Measurements from ENCODE around the gene PARD3. TPM values are rescaled to one million over a fixed set of nuclear protein-coding genes. Genes with fewer than 3 reads are reported as not detected.
"Not testable (repeated sequence)": the region's sequence is repeated elsewhere in the genome, so short reads cannot be mapped to it uniquely, and the experiment has no call there.

Gene PARD3
- total RNA-seq, 1 experiment from 2014 or later = 54.0 TPM

DNA sequence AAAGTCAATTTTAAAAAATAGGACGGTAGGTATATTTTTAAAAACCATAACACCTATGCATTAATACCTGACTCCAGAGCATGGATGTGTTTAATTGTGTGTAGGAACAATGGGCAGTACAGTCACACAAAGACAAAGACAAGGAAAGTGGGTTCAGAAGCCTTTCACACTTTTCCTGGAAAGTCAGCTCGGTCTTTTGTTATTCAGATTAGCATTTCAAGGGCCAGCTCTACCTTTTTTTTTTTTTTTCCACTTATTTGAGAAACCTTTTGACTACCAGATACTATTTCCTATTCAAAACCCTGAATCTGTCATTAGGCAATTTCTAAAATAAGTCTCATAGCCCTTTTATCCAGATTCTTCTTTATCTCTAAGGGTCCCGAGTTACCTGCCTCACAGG, 401.9 kb downstream of the PARD3 start:
- H3K9me3 ChIP-seq (replicated peaks) = no peaks in the 10 kb centered on the region
- no peak for DNase-seq (ENCODE audit: low read depth in 1 of 2, low spot score in 2 of 2)
- no peaks in the 10 kb centered on the region for H3K36me3 ChIP-seq

DNA sequence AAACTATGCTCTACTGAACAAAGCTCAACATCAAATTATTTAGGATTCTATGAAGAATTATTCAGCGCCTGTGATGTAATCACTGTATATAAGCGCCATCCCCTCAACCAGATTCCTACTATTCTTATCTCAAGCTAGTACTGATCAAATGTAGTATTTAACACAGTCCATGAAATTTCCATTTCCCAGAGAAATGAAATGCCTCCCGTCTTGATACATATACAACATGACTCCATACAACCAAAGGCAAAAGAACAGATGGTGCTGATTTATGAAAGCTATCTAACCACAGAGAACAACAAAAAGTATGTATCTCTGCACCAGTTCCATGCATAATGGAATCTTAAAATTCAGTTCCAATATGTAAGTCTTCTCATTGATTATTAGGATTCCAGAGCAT, 406.1 kb downstream of the PARD3 start:
- Histone ChIP-seq H3K9me3 (replicated peaks) (no peaks in the 10 kb centered on the region), H3K4me1 (replicated peaks) (peaks cover 14% of the 10 kb centered on the region)
- no peak for DNase-seq (ENCODE audit: low read depth in 1 of 2, low spot score in 2 of 2)

More for the DNA sequence above, 401.9 kb downstream of the PARD3 start:
- Histone ChIP-seq H3K27me3 (replicated peaks) (no peaks in the 10 kb centered on the region), H3K4me3 (no peak overlapping the region), H3K4me1 (replicated peaks) (no peaks in the 10 kb centered on the region), H3K27ac (no peak overlapping the region)

DNA sequence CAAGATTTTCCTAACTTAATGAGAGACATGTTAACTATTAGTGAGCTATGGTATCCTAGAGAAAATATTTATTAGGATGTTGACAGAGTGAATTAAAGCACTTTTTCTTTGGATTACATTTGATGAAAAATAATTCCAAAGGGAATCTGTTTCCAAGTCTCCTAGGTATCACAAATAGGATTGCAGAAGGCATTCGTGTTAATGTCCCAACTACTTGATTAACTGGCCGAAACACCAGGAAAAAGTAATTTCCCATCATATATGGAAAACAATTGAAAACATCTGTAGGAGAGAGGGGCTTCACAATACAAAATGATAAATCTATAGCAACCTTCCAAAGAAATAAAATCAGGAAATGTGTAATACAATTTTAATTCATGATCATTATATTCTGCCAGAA, 406.7 kb downstream of the PARD3 start:
- no peak overlapping the region for H3K27ac ChIP-seq
- no peaks in the 10 kb centered on the region for H3K9me3 ChIP-seq (replicated peaks)
- no peaks in the 10 kb centered on the region for H3K36me3 ChIP-seq
- DNase-seq (ENCODE audit: low read depth in 1 of 2, low spot score in 2 of 2) = no peak
- peaks cover 14% of the 10 kb centered on the region for H3K4me1 ChIP-seq (replicated peaks)
- no peaks in the 10 kb centered on the region for H3K27me3 ChIP-seq (replicated peaks)
- H3K4me3 ChIP-seq = no peak overlapping the region

More for the DNA sequence above, 406.1 kb downstream of the PARD3 start:
- Histone ChIP-seq H3K36me3 (no peaks in the 10 kb centered on the region), H3K4me3 (no peak overlapping the region), H3K27me3 (replicated peaks) (no peaks in the 10 kb centered on the region), H3K27ac (no peak overlapping the region)

DNA sequence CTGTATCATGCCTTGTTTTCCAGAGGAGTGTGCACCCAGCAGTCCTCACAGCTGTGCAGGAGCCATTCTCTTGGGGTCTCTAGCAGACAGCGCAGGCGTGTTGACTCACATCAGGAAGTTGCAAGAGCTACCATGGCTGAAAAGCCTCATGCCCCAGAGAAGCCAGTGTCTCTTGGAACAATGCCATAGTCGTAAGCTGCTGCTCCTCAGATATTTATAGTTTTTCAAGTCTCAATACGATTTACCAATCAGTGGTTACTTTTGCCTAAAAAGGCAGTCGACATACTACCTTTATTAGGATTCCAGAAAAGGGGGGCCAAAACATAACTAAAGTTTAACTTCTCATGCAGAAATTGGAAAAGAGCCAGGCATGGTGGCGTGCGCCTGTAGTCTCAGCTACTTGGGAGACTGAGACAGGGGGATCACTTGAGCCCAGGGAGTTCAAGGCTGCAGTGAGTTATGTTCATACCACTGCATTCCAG, 407.7 kb downstream of the PARD3 start:
- peaks cover 14% of the 10 kb centered on the region for H3K4me1 ChIP-seq (replicated peaks)

DNA sequence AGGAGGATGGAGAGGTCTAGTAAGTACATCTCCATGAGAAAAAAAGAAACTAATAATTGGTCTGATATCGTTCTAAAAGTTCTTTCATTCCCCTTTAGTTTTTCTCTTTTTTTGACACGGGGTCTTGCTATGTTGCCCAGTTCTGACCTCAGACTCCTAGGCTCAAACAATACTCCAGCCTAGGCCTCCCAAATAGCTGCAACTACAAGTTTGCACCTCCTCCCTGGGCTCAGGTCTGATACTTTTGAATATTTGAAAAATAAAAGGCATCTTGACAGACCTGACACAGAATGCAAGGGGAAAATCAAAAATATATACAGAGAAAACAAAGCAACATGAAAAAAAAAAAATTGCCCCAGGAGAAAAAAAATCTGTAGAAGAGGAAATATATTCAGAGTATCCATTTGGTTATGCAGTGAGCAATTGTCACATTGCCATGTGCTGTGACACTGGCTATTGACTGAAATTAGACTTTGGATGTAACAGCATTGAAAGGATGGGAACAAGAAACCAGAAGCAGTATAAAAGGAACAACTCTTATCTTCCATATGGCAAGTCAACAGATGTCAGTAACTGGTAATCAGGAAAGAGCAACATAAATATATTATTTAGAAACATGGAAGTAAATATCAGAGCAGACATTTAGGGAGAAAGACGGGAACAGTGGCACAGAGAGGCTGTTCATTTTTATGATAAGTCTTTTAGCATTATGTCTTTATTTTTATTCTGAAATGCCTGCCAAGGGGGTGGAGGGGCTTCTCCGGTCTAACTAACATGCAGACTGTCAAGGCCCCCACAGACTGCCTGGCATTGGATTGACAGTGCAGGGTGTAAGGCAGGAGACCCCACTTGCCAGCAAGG, 408.4 kb downstream of the PARD3 start:
- no peak for DNase-seq (ENCODE audit: low read depth in 1 of 2, low spot score in 2 of 2)
- no peaks in the 10 kb centered on the region for H3K36me3 ChIP-seq
- H3K4me1 ChIP-seq (replicated peaks) = peaks cover 14% of the 10 kb centered on the region
- H3K9me3 ChIP-seq (replicated peaks) = no peaks in the 10 kb centered on the region
- no peaks in the 10 kb centered on the region for H3K27me3 ChIP-seq (replicated peaks)
- H3K4me3 ChIP-seq = no peak overlapping the region
- H3K27ac ChIP-seq = no peak overlapping the region

More for the DNA sequence above, 407.7 kb downstream of the PARD3 start:
- DNase-seq (ENCODE audit: low read depth in 1 of 2, low spot score in 2 of 2) = no peak
- H3K36me3 ChIP-seq = no peaks in the 10 kb centered on the region
- H3K27me3 ChIP-seq (replicated peaks) = no peaks in the 10 kb centered on the region
- no peaks in the 10 kb centered on the region for H3K9me3 ChIP-seq (replicated peaks)
- H3K27ac ChIP-seq = no peak overlapping the region
- H3K4me3 ChIP-seq = no peak overlapping the region

DNA sequence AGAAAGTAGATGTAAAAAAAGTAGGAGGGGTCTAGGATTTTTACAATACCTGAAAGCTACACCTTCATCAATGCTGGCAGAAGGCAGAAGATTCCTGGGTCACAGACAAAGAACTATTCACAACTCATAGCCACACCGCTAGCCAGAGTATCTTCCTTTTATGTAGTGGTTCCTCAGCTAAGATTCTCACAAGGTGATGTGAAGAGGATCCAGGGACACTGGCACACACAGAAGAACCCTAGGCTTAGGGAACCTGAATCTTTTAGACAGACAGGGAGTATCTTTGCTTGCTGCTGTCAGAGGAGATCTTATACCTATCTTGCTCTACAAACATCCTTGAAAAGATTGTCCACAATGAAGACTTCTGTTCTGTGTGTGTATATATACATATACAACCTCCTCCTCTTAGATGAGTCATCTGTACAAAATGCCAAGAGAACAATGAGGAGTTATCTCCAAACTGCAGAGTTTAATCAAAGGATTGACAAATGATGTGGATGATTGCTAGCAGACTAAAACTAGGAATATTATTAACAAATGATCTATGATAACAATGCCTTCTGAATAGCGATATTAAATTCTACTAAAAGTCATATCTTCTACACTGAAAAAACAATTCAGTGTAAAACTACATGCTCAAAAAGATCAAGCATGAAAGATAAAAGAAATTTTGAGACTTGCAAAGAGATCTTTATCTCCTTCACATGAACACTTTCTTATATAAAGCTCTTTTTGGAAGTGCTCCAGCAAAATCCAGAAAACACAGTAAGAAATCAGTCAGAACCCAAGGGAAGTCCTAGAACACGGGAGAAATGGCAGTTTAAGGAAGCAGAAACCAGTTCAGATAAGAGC, 409.3 kb downstream of the PARD3 start:
- no peak overlapping the region for H3K4me3 ChIP-seq
- no peaks in the 10 kb centered on the region for H3K9me3 ChIP-seq (replicated peaks)
- H3K36me3 ChIP-seq = no peaks in the 10 kb centered on the region
- peak overlapping the region; percentile 9; the same call in 1 of the 2 replicates for H3K27ac ChIP-seq
- H3K4me1 ChIP-seq (replicated peaks) = peaks cover 14% of the 10 kb centered on the region
- H3K27me3 ChIP-seq (replicated peaks) = no peaks in the 10 kb centered on the region
- peak in 1 of 2 experiments; percentile 57 for DNase-seq (ENCODE audit: low read depth in 1 of 2, low spot score in 2 of 2)

DNA sequence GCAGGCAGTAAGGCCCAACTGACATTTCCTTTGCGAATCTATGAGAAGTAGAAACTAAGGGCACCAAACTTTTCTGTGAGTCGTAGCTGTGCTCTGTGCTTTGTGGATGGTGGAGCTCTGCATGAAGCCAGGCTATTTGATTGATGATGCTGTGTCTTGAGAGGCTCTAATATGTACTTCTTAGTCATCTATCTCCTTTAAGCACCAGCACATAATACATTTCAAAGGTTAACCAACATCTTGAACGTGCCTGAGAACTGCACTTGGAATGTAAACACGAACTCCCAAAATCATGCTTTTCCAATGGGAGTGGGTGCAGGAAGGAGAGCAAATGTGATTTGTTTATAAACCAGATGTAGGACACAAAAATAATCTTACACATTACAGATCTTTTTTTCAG, 411.6 kb downstream of the PARD3 start:
- no peak overlapping the region for H3K27ac ChIP-seq
- H3K27me3 ChIP-seq (replicated peaks) = no peaks in the 10 kb centered on the region
- H3K4me1 ChIP-seq (replicated peaks) = peaks cover 14% of the 10 kb centered on the region
- no peak for DNase-seq (ENCODE audit: low read depth in 1 of 2, low spot score in 2 of 2)
- no peak overlapping the region for H3K4me3 ChIP-seq
- H3K36me3 ChIP-seq = no peaks in the 10 kb centered on the region; the same call in 1 of the 2 replicates
- H3K9me3 ChIP-seq (replicated peaks) = no peaks in the 10 kb centered on the region

DNA sequence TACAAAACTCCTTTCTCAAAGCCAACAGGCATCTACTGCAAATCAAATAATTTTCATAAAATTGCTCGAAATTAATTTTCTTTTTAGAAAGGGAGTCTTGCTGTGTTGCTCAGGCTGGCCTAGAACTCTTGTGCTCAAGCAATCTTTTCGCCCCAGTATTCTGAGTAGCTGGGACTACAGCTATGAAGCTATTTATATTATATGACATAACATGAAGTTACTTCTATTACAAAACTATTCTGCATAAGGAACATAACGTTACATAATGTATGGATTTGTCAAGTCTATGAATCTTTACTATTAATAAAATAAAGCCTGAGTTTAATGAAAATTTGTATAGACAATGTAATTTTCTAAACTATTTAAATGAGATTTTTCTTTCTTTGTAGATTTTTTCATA, 415.0 kb downstream of the PARD3 start:
- no peak for DNase-seq (ENCODE audit: low read depth in 1 of 2, low spot score in 2 of 2)
- H3K4me3 ChIP-seq = no peak overlapping the region

DNA sequence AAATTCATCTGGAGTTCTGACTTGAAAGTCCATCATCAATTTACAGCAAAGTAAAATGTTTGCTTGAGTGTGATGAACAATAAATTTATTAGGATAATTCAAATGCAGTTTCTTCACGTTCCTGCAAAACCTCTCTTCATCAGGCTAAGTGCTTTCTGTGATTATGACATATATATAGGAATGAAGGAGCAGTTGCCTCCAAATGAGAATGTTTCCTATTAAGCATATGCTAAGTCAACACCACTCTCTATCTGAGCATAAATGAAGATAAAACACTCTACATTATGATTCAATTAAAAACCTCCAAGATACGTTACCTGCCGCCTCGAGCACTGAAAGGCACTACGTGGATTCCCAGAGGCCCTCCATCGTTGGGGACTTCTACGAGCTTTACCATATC, 416.1 kb downstream of the PARD3 start:
- H3K27ac ChIP-seq = no peak overlapping the region
- DNase-seq (ENCODE audit: low read depth in 1 of 2, low spot score in 2 of 2) = no peak
- H3K27me3 ChIP-seq (replicated peaks) = no peaks in the 10 kb centered on the region
- H3K4me3 ChIP-seq = no peak overlapping the region
- no peaks in the 10 kb centered on the region; the same call in 1 of the 2 replicates for H3K36me3 ChIP-seq
- H3K9me3 ChIP-seq (replicated peaks) = no peaks in the 10 kb centered on the region
- no peaks in the 10 kb centered on the region for H3K4me1 ChIP-seq (replicated peaks)

More for the DNA sequence above, 415.0 kb downstream of the PARD3 start:
- Histone ChIP-seq H3K4me1 (replicated peaks) (no peaks in the 10 kb centered on the region), H3K9me3 (replicated peaks) (no peaks in the 10 kb centered on the region), H3K36me3 (no peaks in the 10 kb centered on the region; the same call in 1 of the 2 replicates), H3K27ac (no peak overlapping the region), H3K27me3 (replicated peaks) (no peaks in the 10 kb centered on the region)

DNA sequence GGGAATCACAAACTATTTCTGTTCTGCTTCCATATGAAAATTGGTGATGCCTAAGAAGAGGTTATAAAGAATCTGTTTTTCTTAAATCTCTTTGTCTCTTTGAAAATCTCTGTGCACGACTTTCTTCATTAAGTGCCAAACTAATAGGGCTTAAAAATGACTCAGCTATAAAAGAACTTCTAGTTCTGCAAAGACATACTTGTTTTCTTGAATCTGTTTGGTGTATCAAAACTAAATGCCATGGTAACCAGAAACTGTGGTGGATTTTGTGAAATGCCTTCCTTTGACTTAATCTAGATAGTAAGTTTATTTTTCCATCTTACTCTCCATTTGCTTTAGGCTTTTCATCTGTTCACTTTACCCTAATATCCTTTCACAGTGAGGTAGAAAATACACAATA, 417.8 kb downstream of the PARD3 start:
- no peaks in the 10 kb centered on the region for H3K9me3 ChIP-seq (replicated peaks)
- no peak for DNase-seq (ENCODE audit: low read depth in 1 of 2, low spot score in 2 of 2)
- no peaks in the 10 kb centered on the region; the same call in 1 of the 2 replicates for H3K36me3 ChIP-seq
- H3K27ac ChIP-seq = no peak overlapping the region
- no peak overlapping the region for H3K4me3 ChIP-seq
- H3K27me3 ChIP-seq (replicated peaks) = no peaks in the 10 kb centered on the region
- no peaks in the 10 kb centered on the region for H3K4me1 ChIP-seq (replicated peaks)

DNA sequence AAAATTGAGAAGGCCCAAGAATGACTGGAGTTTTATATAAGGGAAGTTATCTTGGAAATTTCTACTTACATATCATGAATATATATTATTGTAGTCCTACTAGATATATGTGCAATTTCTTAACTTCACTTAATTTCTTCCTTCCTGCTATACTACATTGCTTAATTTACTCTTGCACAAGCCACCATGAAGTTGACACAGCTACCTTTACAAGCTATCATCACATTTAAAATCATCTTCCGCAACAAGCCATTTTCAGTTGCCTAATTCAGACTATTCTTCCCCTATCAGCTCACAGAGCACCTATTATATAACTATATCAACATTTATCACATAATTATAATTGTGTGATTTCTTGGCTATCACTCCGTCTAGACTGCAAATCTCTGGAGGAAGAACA, 418.4 kb downstream of the PARD3 start:
- no peaks in the 10 kb centered on the region; the same call in 1 of the 2 replicates for H3K36me3 ChIP-seq
- no peak for DNase-seq (ENCODE audit: low read depth in 1 of 2, low spot score in 2 of 2)
- no peaks in the 10 kb centered on the region for H3K27me3 ChIP-seq (replicated peaks)
- no peaks in the 10 kb centered on the region for H3K9me3 ChIP-seq (replicated peaks)
- H3K4me1 ChIP-seq (replicated peaks) = no peaks in the 10 kb centered on the region
- H3K4me3 ChIP-seq = no peak overlapping the region
- H3K27ac ChIP-seq = no peak overlapping the region

DNA sequence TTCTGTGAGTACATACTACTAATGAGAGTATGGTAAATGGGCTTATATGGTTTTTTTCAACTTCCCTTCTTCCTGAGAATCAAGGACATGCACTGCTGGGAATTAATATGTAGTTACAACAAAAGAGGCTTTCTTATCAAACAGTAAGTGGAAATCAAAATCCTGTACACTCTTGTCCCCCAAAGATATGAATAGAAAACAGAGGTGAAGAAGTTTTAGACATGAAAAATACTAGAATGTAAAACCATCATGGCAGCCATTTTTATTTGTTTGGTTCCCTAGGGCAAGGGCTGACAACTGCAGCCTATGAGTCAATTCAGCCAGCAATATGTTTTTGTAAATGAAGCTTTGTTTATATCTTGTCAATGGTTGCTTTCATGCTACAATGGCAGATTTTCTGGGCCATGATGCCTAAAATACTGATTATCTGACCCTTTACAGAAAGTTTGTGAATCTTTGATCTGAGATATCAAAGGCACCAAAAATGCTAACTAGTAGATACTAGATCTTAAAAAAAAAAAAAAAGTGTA, 422.4 kb downstream of the PARD3 start:
- no peak overlapping the region for H3K27ac ChIP-seq
- peaks cover 2% of the 10 kb centered on the region; the same call in 1 of the 2 replicates for H3K36me3 ChIP-seq
- no peaks in the 10 kb centered on the region for H3K9me3 ChIP-seq (replicated peaks)
- H3K4me1 ChIP-seq (replicated peaks) = peaks cover 9% of the 10 kb centered on the region
- H3K27me3 ChIP-seq (replicated peaks) = no peaks in the 10 kb centered on the region
- H3K4me3 ChIP-seq = no peak overlapping the region
- no peak for DNase-seq (ENCODE audit: low read depth in 1 of 2, low spot score in 2 of 2)

DNA sequence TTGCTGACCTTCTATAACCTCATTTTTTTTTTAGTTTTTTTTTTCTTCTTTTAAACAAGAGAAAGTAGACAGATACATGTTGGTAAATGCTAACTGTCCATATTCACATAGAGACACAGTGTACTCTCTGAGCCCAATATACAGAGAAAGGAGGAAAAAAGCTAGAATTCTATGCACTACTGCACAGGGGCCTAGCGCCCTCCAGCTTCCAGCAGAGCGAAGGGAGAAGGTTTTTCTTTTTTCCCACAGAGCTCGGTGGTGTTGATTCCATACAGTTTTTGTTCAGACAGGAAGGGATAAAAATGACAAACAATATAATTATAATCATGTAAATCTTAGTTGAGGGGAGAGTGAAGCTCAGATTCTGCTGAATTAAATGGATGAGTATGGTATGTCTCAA, 423.9 kb downstream of the PARD3 start:
- not testable (repeated sequence) for H3K4me3 ChIP-seq; H3K27ac ChIP-seq; H3K4me1 ChIP-seq (replicated peaks); H3K36me3 ChIP-seq; H3K27me3 ChIP-seq (replicated peaks); DNase-seq (ENCODE audit: low read depth in 1 of 2, low spot score in 2 of 2); H3K9me3 ChIP-seq (replicated peaks)
